Spleen (tissue), 11 donors: ENCODE results near the gene TKTL1. TPM values are rescaled to one million over a fixed set of nuclear protein-coding genes. Genes with fewer than 3 reads are reported as not detected.
A peak's percentile ranks its signal among the peaks of the same experiment; 100 is the strongest.

Experiments used
- DNase-seq: peaks from one replicate; pipeline ENCODE4 v3.0.0-alpha.2; 2020
- H3K27ac ChIP-seq, 8 donors: fragments of 200-600 bp; sonication (generic) in 7 of 8; 1 replicate in 4 of 8; 2 replicates in 4 of 8; pipeline versions ENCODE4 v1.5.0 to v1.8.0; 2016 to 2021; ENCODE audit warnings: inconsistent platforms in 4 of 8, mild to moderate bottlenecking in 4 of 8, moderate library complexity in 1 of 8
- H3K27me3 ChIP-seq, 7 donors: fragments of 200-600 bp; sonication (generic) in 6 of 7; replicated peaks in 1 of 7; 1 replicate in 4 of 7; 2 replicates in 3 of 7; pipeline versions ENCODE4 v1.5.0 to v1.8.0; 2016 to 2021; ENCODE audit warnings: inconsistent platforms in 3 of 7, mild to moderate bottlenecking in 1 of 7
- H3K36me3 ChIP-seq, 6 donors: fragments of 200-600 bp; sonication (generic) in 5 of 6; 1 replicate in 4 of 6; 2 replicates in 2 of 6; pipeline versions ENCODE4 v1.5.0 to v1.8.0; 2016 to 2021; ENCODE audit warnings: inconsistent platforms in 2 of 6
- H3K4me1 ChIP-seq, 6 donors: fragments of 200-600 bp; sonication (generic) in 5 of 6; 1 replicate in 3 of 6; 2 replicates in 3 of 6; pipeline versions ENCODE4 v1.5.0 to v1.8.0; 2016 to 2021; ENCODE audit warnings: inconsistent platforms in 3 of 6
- H3K4me3 ChIP-seq, 8 donors: fragments of 200-600 bp; sonication (generic) in 7 of 8; 1 replicate in 4 of 8; 2 replicates in 4 of 8; pipeline versions ENCODE4 v1.5.0 to v1.8.0; 2016 to 2021; ENCODE audit warnings: inconsistent platforms in 4 of 8, mild to moderate bottlenecking in 4 of 8, moderate library complexity in 2 of 8
- H3K9me3 ChIP-seq, 8 donors: fragments of 200-600 bp; sonication (generic) in 7 of 8; 1 replicate in 4 of 8; 2 replicates in 4 of 8; pipeline versions ENCODE4 v1.5.0 to v1.8.0; 2016 to 2021; ENCODE audit warnings: inconsistent platforms in 4 of 8
- POLR2A ChIP-seq, 3 donors: fragments of 450-650 bp; IDR thresholded peaks; one replicate each; pipeline ENCODE4 v1.5.1; 2017; ENCODE audit warnings: antibody characterized with exemption in 3 of 3, mild to moderate bottlenecking in 1 of 3
- POLR2AphosphoS5 ChIP-seq, 3 donors: sonication (generic); formaldehyde crosslinking; IDR thresholded peaks; one replicate each; pipeline ENCODE4 v1.5.1; 2017; ENCODE audit warnings: antibody characterized with exemption in 3 of 3
- WGBS, 5 donors: extraction: QIAGEN DNeasy Blood & Tissue Kit in 3 of 5; methylation state at CpG; one replicate each; pipeline versions ENCODE4 v1.1.5 to v1.1.7; 2013 to 2018; 5-methylcytosine and 5-hydroxymethylcytosine counted together
- intact Hi-C: fragments of 100-400 bp; cut with DNase I; formaldehyde crosslinking; loops from one replicate; pipeline ENCODE4 v1.15.0; 2023; ENCODE audit warnings: low total_unique reads
- polyA plus RNA-seq, 3 donors: library from polyadenylated mRNA; stranded (reverse); fragments of 200-250 nt; gene quantifications; one replicate each; pipeline ENCODE4 v1.2.1, GENCODE V29; 2013
- total RNA-seq, 7 donors: library from RNA; depleted of rRNA in 3 of 7; stranded (reverse); fragments of >200 nt in 3 of 7; fragmentation: NEBNext Ultra II Directional in 4 of 7; extraction: Animal tissue kit (Norgen Biotek cat#: 25700) in 4 of 7; gene quantifications; one replicate each; pipeline versions ENCODE4 v1.1.0 to v1.2.1, GENCODE V29; 2016 to 2021
- TF ChIP-seq, protein P1 (sequence below), 11 experiments: fragments of 200-600 bp in 7 of 11; fragments of 450-650 bp in 4 of 11; sonication (generic) in 4 of 11; IDR thresholded peaks in 8 of 11; conservative IDR thresholded peaks in 3 of 11; 1 replicate in 7 of 11; 2 replicates in 4 of 11; pipeline versions ENCODE4 v1.4.0 to v1.8.0; 2016 to 2021; ENCODE audit warnings: antibody characterized with exemption in 11 of 11, inconsistent platforms in 4 of 11, mild to moderate bottlenecking in 1 of 11
- donor health status: healthy with polysubstance abuse.
- donor health status: DM: no; HTN: no; CAD: no; lungs with moderate emphysema.
- donor health status: DM: no; HTN: no; CAD: no.
- donor health status: Bipolar disorder and iron deficiency.
- donor health status: healthy.
- donor health status: DM: no; HTN: no; CAD: no.
- donor health status: DM: yes; HTN: yes; CAD: no.

Gene TKTL1
- total and polyA plus RNA-seq, 10 donors: 0.13 to 3.7 (median 0.77) TPM; not detected in 1

DNA sequence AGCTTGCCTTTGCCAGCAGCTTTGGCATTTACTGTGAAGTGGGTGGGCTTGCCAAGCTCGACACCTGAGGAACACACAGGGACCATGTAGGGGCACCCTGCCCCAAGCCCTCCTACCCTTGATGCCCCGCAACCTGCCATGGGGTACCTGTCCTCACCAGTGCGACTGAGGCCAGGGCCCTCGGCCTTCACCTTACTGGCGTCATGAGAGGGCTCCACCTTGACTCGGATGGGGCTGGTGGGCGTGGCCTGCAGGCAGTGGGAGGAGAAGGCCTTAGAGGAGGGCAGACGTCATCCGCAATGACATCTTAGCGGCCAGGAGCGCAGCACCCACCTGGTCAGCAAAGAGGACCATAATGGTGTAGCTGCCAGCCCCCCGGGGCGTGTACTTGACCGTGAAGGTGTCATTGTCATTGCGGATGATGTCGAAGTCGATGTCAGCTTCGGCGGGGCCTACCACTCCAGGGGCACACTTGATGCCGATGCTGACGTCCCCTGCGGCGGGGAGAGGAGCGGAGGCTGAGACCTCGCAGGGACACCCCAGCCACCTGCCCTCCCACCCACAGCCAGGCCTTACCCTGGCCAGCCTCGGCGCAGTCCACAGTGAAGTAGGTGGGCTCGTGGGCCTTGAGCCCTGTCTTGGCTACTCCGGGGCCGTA, 66.6 kb downstream of the TKTL1 start:
- Histone ChIP-seq H3K36me3 (peaks cover 0 to 100% (median 81%) of the 10 kb centered on the region in 6 donors), H3K4me1 (peaks cover 0 to 20% (median 6%) of the 10 kb centered on the region in 6 donors), H3K9me3 (no peaks in the 10 kb centered on the region), H3K4me3 (no peak overlapping the region), H3K27me3 (no peaks in the 10 kb centered on the region), H3K27ac (peak overlapping the region in 1 of 8 donors; percentile 24)
- 85 to 96% (median 90%) methylated on average over 7 to 30 of the region's 30 CpGs for WGBS, 5 donors
- no peak for DNase-seq
- TF ChIP-seq, protein P1, sequence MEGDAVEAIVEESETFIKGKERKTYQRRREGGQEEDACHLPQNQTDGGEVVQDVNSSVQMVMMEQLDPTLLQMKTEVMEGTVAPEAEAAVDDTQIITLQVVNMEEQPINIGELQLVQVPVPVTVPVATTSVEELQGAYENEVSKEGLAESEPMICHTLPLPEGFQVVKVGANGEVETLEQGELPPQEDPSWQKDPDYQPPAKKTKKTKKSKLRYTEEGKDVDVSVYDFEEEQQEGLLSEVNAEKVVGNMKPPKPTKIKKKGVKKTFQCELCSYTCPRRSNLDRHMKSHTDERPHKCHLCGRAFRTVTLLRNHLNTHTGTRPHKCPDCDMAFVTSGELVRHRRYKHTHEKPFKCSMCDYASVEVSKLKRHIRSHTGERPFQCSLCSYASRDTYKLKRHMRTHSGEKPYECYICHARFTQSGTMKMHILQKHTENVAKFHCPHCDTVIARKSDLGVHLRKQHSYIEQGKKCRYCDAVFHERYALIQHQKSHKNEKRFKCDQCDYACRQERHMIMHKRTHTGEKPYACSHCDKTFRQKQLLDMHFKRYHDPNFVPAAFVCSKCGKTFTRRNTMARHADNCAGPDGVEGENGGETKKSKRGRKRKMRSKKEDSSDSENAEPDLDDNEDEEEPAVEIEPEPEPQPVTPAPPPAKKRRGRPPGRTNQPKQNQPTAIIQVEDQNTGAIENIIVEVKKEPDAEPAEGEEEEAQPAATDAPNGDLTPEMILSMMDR (IDR thresholded peaks at IDR 0.05 in 8 of 11, conservative IDR thresholded peaks at IDR 0.05 in 3 of 11): no peak
- TF ChIP-seq POLR2AphosphoS5 (IDR thresholded peaks at IDR 0.05): peak in 2 of 3 donors; percentile 37 to 67
- intact Hi-C loops: no loop called here

DNA sequence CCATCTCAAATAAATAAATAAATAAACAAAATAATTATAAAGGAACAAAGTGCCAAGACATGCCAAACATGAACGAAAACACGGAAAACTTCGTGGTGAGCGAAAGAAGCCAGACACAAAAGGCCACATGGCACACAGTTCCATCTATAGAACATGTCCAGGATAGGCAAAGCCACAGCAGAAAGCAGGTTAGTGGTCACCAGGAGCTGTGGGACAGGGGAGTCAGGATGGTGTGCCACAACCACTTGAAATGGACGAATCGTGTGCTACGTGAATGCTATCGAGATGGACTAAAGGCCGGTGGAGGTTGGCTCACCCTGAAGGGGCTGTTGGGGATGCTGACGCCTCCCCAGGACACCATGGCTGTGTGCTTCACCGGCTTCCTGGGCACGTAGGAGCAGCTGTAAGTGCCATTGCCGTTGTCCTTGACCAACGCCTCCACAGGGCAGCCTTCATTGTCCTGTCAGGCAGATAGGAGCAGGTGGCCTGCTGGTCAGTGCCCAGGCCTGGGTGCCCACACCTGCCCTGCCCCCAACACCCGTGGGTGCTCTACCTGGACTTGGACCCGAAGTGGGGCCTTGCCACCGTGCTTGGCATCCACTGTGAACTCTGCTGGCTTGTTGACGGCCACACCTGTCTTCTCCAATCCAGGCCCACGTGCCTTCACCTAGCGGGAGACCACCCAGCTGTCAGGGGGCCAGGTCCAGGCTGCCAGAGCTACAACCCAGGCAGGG, 68.3 kb downstream of the TKTL1 start:
- peaks cover 0 to 93% (median 75%) of the 10 kb centered on the region in 6 donors for H3K36me3 ChIP-seq
- peak in 1 of 3 donors; percentile 35 for TF ChIP-seq POLR2AphosphoS5 (IDR thresholded peaks at IDR 0.05)
- TF ChIP-seq, protein P1 (IDR thresholded peaks at IDR 0.05 in 8 of 11, conservative IDR thresholded peaks at IDR 0.05 in 3 of 11): no peak
- intact Hi-C loops: no loop called here
- H3K9me3 ChIP-seq: no peaks in the 10 kb centered on the region
- H3K4me3 ChIP-seq: no peak overlapping the region
- H3K27ac ChIP-seq: no peak overlapping the region
- H3K27me3 ChIP-seq: no peaks in the 10 kb centered on the region
- H3K4me1 ChIP-seq: peaks cover 2 to 34% (median 21%) of the 10 kb centered on the region in 6 donors
- DNase-seq: no peak
- 81 to 94% (median 88%) methylated on average over 12 to 20 of the region's 20 CpGs for WGBS, 5 donors

DNA sequence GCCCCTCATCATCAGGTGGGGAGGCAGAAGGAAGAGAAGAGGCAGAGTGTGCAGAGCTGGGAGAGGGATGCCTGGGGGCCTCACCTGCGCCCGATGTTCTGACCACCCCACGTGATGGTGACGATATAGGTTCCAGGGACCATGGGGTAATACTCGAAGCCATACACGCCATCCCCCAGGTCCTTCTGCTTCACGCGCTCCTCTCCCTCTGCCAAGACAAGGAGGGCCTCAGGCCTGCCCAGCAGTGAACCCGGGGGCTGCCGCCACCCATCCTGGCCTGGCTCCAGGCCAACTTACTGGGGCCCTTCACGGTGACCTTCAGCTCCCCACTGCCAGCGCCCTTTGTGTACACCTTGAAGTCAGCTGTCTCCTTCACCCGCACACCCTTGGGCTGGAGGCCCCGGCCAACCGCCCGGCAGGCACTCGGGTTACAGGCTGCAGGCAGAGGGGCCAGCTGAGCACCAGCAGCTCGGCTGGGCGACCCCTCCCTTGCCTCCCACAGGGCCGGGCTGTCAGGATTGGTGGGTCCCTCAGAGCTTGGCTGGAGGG, 69.5 kb downstream of the TKTL1 start:
- H3K4me3 ChIP-seq: no peak overlapping the region
- WGBS, 5 donors: 82 to 87% (median 85%) methylated on average over 17 to 20 of the region's 20 CpGs; no CpG with 5 or more reads in 1 of the 5 donors
- no peak for DNase-seq
- intact Hi-C loops: no loop called here
- no peaks in the 10 kb centered on the region for H3K27me3 ChIP-seq
- no peaks in the 10 kb centered on the region for H3K9me3 ChIP-seq
- peak overlapping the region in 2 of 8 donors; percentile 90 to 94 for H3K27ac ChIP-seq
- peaks cover 0 to 81% (median 65%) of the 10 kb centered on the region in 6 donors for H3K36me3 ChIP-seq
- TF ChIP-seq, protein P1 (IDR thresholded peaks at IDR 0.05 in 8 of 11, conservative IDR thresholded peaks at IDR 0.05 in 3 of 11): no peak
- TF ChIP-seq POLR2AphosphoS5 (IDR thresholded peaks at IDR 0.05) (no peak), POLR2A (IDR thresholded peaks at IDR 0.05) (no peak)
- peaks cover 7 to 45% (median 28%) of the 10 kb centered on the region in 6 donors for H3K4me1 ChIP-seq
